Measurements from ENCODE around the gene GPS2. TPM values are rescaled to one million over a fixed set of nuclear protein-coding genes. Genes with fewer than 3 reads are reported as not detected.

Gene GPS2
- total and polyA plus RNA-seq, 12 donors: 49.1 to 105 (median 58.8) TPM

DNA sequence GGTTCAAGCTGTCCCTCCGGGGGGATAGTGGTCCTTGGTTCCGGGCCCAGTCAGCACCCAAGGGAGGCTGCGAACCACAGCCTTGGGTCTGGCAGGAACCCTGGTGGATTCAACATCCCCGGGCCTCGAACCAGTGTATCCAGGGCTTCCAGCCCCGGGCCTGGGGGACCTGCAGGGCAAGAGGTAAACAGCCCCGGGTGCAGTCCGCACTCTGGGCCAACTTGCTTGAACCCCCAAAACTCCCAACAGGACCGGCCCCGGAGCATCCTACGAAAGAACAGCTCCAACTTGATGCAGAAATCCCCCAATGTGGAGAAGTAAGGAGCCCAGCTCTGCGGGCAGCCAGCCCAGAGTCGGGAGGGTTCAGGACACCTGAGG lies 15.5 kb upstream of the GPS2 start:
- H3K4me3 ChIP-seq: peak overlapping the region in 9 of 10 donors; percentile 70 to 94 (median 86)
- TF ChIP-seq, protein P1, sequence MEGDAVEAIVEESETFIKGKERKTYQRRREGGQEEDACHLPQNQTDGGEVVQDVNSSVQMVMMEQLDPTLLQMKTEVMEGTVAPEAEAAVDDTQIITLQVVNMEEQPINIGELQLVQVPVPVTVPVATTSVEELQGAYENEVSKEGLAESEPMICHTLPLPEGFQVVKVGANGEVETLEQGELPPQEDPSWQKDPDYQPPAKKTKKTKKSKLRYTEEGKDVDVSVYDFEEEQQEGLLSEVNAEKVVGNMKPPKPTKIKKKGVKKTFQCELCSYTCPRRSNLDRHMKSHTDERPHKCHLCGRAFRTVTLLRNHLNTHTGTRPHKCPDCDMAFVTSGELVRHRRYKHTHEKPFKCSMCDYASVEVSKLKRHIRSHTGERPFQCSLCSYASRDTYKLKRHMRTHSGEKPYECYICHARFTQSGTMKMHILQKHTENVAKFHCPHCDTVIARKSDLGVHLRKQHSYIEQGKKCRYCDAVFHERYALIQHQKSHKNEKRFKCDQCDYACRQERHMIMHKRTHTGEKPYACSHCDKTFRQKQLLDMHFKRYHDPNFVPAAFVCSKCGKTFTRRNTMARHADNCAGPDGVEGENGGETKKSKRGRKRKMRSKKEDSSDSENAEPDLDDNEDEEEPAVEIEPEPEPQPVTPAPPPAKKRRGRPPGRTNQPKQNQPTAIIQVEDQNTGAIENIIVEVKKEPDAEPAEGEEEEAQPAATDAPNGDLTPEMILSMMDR (IDR thresholded peaks at IDR 0.05): no peak
- ATAC-seq: no peak
- intact Hi-C loops (cut with DNase I): loop anchor here in 1 of 10 donors (1.0 kb wide), 1 partner anchor 15 kb away; no protein-coding TSS in a partner anchor
- peak overlapping the region in 9 of 10 donors; percentile 77 to 96 (median 89) for H3K27ac ChIP-seq
- no peak for DNase-seq
- 63 to 64% methylated on average over 13 of the region's 13 CpGs for WGBS, 2 donors
- H3K9me3 ChIP-seq: no peaks in the 10 kb centered on the region
- H3K36me3 ChIP-seq: peaks cover 0 to 13% (median 0%) of the 10 kb centered on the region in 9 donors
- H3K27me3 ChIP-seq: peaks cover 0 to 19% (median 10%) of the 10 kb centered on the region in 7 donors
- peaks cover 0 to 29% (median 20%) of the 10 kb centered on the region in 9 donors for H3K4me1 ChIP-seq

DNA sequence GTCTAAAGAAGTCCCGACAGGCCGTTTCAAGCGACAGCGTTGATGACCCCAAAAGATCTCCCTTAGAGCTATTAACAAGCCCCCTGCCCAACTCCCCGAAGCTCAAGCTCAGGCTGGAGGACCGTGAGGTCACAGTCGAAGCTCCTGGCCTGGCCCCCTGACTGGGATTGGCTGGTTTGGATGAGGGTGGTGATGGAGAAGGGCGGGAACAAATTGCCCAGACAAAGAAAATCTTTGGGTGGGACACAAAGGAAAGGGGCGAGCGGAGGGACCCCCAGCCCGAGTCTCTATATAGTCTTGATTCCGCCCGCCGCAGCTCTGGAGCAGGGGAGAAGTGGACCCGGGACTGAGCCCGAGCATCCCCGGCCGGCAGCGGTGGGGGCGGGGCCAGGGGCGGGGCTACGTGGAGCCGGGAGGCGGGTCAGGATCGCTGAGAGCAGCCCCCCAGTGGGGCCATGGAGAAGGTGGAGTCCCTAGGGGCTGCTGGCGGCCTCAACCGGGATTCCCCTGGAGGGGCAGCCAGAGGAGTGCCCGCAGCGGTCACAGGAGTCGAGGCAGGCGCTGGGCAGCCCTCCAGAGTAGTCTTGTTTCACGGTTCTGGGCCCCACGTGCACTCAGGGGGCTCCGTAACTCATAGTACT lies 15.0 kb upstream of the GPS2 start:
- H3K36me3 ChIP-seq: peaks cover 0 to 17% (median 0%) of the 10 kb centered on the region in 9 donors
- peak; percentile 77 to 80 for DNase-seq
- no peaks in the 10 kb centered on the region for H3K9me3 ChIP-seq
- intact Hi-C loops (cut with DNase I): loop anchor here in 2 of 10 donors (1.0 kb wide), 2 partner anchors 23 to 49 kb away; partner anchors contain the start of genes EIF5A (in 1 of the 2) and SLC2A4 (in 1 of the 2)
- WGBS, 2 donors: 0 to 1% methylated on average over 33 to 34 of the region's 34 CpGs
- ATAC-seq: peak; percentile 66 to 81 (median 72)
- H3K4me1 ChIP-seq: peaks cover 0 to 27% (median 20%) of the 10 kb centered on the region in 9 donors
- TF ChIP-seq, protein P1 (IDR thresholded peaks at IDR 0.05): no peak
- H3K4me3 ChIP-seq: peak overlapping the region; percentile 70 to 94 (median 85)
- H3K27me3 ChIP-seq: peaks cover 0 to 14% (median 6%) of the 10 kb centered on the region in 7 donors
- H3K27ac ChIP-seq: peak overlapping the region; percentile 55 to 96 (median 89)

DNA sequence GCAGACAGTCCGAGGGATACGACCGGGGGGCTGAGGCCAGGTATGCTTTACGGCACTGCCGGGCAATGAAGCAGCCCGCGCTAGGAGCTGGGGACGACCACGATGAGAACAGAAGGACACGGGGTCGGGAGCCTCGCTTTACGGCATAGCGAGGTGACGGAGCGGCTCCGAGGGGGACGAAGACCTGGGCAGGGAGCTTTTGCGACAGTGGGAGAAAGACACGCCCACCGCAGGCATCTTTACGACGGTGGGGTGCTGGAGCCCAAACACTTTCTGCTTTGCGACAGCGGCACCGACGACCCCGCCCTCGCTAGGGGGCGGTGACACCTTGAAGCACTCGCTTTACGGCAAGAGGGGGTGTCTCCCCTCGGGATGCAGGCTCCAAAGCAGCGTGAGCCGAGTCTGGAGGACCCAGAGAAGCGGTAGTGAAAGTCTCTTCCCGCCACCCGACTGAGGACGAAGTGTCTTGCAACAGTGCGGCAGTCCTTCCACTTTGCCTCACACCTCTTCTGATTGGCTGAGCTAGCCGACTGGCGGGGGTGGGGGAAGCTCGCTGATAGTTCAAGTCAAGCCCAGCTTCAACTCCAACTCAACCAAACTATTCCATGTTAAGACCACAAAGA lies 14.3 kb upstream of the GPS2 start:
- WGBS, 2 donors: 1% methylated on average over 43 of the region's 43 CpGs

More for the DNA sequence above, 14.3 kb upstream of the GPS2 start:
- TF ChIP-seq, protein P1 (IDR thresholded peaks at IDR 0.05): peak in 3 of 9 donors; percentile 20 to 28 (median 24)
- intact Hi-C loops (cut with DNase I): loop anchor here in 2 of 10 donors (1.0 kb wide), 2 partner anchors 22 to 48 kb away; partner anchors contain the start of genes EIF5A (in 1 of the 2) and SLC2A4 (in 1 of the 2)
- ATAC-seq: peak; percentile 84 to 94 (median 91)
- Histone ChIP-seq H3K27me3 (peaks cover 0 to 8% (median 1%) of the 10 kb centered on the region in 7 donors), H3K4me1 (peaks cover 0 to 27% (median 20%) of the 10 kb centered on the region in 9 donors), H3K36me3 (peaks cover 0 to 23% (median 6%) of the 10 kb centered on the region in 9 donors), H3K9me3 (no peaks in the 10 kb centered on the region), H3K4me3 (peak overlapping the region; percentile 70 to 94 (median 85)), H3K27ac (peak overlapping the region; percentile 55 to 96 (median 89))
- peak; percentile 98 for DNase-seq

Measured in heart right ventricle (tissue), 16 donors.